Hematopoietic multipotent progenitor cell treated with erythropoietin and hydrocortisone succinate and interleukin-3 and kit ligand, for 4 days (in vitro differentiated cells): ENCODE results near the gene FOCAD.

Experiments used
- DNase-seq: peaks from one replicate; pipeline ENCODE4 v3.0.0-alpha.2; 2015

The FOCAD gene

GRCh38 chr9:20732118-20732517, 48.1 kb downstream of the FOCAD start:
- DNase-seq = peak; percentile 15

GRCh38 chr9:20734275-20734674, 50.2 kb downstream of the FOCAD start:
- DNase-seq = no peak

- DNase-seq = no peak
Measured at GRCh38 chr9:20740304-20740703, 56.2 kb downstream of the FOCAD start.

- DNase-seq = no peak
Measured at GRCh38 chr9:20740929-20741582, 57.0 kb downstream of the FOCAD start.

GRCh38 chr9:20742833-20743232, 58.8 kb downstream of the FOCAD start:
- DNase-seq = no peak

- DNase-seq = no peak
Measured at GRCh38 chr9:20744036-20744630, 60.1 kb downstream of the FOCAD start.

- no peak for DNase-seq
Measured at GRCh38 chr9:20746967-20747366, 62.9 kb downstream of the FOCAD start.

GRCh38 chr9:20749496-20750198, 65.6 kb downstream of the FOCAD start:
- DNase-seq = no peak

- DNase-seq = no peak
Measured at GRCh38 chr9:20753761-20754160, 69.7 kb downstream of the FOCAD start.

- DNase-seq = no peak
Measured at GRCh38 chr9:20754556-20754955, 70.5 kb downstream of the FOCAD start.

GRCh38 chr9:20760246-20760891, 76.3 kb downstream of the FOCAD start:
- DNase-seq = peak; percentile 70

- DNase-seq = no peak
Measured at GRCh38 chr9:20770947-20771346, 86.9 kb downstream of the FOCAD start.

GRCh38 chr9:20771729-20772128, 87.7 kb downstream of the FOCAD start:
- DNase-seq = no peak

- no peak for DNase-seq
Measured at GRCh38 chr9:20775683-20776082, 91.6 kb downstream of the FOCAD start.

GRCh38 chr9:20781092-20781491, 97.0 kb downstream of the FOCAD start:
- DNase-seq = no peak

GRCh38 chr9:20782289-20782688, 98.2 kb downstream of the FOCAD start:
- DNase-seq = no peak

- no peak for DNase-seq
Measured at GRCh38 chr9:20783057-20784038, 99.3 kb downstream of the FOCAD start.

GRCh38 chr9:20784196-20784595, 100.1 kb downstream of the FOCAD start:
- DNase-seq = no peak

GRCh38 chr9:20786807-20787206, 102.7 kb downstream of the FOCAD start:
- DNase-seq = no peak

- DNase-seq = no peak
Measured at GRCh38 chr9:20788526-20789451, 104.7 kb downstream of the FOCAD start.

GRCh38 chr9:20790721-20791120, 106.7 kb downstream of the FOCAD start:
- no peak for DNase-seq
